IPS-NIHi11 (cell line): Measurements from ENCODE around the gene REPS2.
A peak's percentile ranks its signal among the peaks of the same experiment; 100 is the strongest.

ENCODE experiments used
- DNase-seq: peaks from one replicate; pipeline ENCODE4 v3.0.0; 2012; ENCODE audit warnings: mixed read lengths, low spot score

Gene REPS2

DNA sequence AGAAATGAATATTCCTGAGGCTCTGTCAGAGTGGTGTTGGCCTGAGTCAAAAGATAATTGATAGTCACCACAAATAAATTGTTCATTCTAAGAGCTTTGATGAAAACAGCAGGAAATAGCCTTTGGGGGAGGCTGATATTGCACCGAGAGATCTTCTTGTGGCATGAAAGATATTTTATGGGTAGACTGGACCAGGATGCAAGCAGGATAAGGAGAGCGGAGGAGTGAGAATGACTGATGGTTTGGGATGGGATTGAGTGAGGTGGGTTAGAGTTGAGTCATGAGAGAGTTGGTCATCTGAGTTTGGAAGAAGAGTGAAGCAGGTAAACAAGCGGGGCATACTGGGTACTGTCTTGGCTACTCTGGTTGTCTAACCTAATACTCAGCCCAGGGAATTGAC is 88.7 kb downstream of the REPS2 start:
- DNase-seq = no peak

GRCh38 chrX:17036171-17036961 is 89.9 kb downstream of the REPS2 start:
- no peak for DNase-seq

- no peak for DNase-seq
Measured at GRCh38 chrX:17038277-17038676, 91.8 kb downstream of the REPS2 start.

- no peak for DNase-seq
Measured at GRCh38 chrX:17038681-17039161, 92.3 kb downstream of the REPS2 start.

- no peak for DNase-seq
Measured at GRCh38 chrX:17039826-17040225, 93.4 kb downstream of the REPS2 start.

DNA sequence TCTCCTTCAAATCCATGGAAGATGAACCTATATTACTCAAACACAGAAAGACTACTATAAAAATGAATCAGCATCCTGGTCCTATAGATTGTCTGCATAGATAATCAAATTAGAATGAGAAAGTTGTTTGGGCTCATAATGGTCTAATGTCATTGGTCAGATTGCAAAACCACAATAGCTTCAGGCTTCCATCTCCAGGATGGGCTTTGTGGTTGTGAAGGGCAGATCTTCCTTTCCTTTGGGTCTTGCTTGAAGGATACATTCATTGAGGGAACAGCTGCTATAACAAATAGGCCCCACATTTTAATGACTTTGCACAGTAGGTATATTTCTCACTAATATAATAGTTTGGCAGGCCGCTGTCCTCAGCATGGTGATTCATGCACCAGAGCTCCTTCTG is 94.3 kb downstream of the REPS2 start:
- DNase-seq = no peak

DNA sequence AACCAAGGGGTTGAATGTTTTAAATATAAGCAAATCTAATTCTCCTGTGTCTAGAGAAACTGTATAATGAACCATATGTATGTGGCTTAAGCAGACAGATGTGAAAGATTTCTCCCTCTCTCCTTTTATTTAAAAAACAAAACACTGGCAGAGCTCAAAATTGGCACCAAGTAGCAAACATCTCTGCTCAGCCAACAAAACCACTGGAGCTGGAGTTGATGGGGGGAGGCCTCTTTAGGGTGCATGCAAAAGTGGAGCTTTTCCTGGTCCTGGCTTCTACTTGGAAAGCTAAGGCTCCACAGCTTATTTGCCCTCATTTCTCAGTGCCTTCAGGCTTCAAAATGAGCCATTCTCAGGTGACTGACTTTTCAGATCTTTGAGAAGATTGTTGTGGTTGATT is 95.6 kb downstream of the REPS2 start:
- DNase-seq = no peak

- DNase-seq = peak; percentile 55
Measured at GRCh38 chrX:17046478-17047097, 100.1 kb downstream of the REPS2 start.

DNA sequence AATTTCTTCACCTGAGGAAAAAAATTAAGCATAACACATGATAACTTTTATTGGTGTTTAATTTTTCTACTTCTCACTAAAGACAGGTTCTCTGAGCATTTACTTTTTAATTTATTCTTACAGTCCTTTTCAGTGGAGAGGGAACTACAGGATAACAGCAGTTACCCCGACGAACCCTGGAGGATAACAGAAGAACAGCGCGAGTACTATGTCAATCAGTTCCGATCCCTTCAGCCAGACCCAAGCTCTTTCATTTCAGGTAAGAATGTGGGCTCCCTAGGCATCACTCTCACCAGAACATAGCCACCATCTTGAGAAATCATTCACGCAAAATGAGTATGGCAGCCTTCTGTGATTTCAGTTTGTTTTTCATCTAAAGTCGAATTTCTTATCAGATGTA is 100.8 kb downstream of the REPS2 start:
- no peak for DNase-seq

GRCh38 chrX:17052210-17052609 is 105.8 kb downstream of the REPS2 start:
- DNase-seq = no peak

GRCh38 chrX:17052793-17053192 is 106.3 kb downstream of the REPS2 start:
- no peak for DNase-seq

DNA sequence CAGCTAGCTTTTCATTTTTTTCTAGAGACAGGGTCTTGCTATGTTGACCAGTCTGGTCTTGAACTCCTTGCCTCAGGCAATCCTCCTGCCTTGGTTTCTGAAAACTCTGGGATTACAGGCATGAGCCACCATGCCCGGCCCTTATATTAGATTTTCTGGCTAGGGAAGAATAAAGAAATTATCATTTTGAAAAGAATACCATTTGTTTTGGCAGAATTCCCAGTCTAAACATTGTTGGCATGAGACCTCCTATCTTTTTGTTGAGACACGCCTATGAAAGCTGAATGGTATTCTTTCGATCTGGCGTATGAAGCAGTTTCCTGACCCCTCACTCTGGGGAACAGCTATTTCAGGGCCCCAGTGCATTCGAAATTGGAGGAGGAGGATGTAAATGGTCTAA is 107.0 kb downstream of the REPS2 start:
- DNase-seq = no peak

DNA sequence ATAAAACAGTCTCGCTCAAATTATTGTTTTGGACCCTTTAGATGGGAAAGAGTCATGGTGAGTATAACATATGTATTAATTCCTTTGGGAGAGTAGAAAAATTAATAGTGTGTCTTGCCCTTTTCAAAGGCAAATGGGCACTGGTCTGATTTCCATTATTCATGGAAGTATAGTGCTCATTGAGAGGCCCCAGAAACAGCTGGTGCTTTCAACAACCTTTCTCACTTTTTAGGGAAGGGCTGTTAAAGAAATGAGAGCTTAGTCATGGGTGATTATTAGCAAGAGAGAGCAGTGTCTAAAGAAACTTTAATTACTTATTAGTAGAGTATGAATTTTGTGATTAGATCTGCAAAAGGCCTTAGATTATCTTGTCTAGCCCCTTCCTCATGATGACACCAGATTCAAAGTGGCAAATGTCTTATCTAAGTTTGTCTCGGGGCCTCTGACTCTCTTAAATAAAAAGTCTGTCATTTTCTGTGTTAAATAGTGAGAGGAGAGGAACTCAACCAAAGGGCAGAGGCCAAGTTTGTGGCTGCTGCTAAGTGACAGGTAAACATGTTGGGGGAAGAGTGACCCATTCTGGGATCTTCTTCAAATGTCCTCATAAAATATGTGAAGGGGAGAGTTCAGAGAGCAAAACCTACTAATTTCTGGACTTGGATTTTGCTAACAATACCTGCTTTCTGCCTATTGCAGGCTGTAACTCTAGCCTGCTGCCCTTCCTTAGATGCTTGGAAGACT is 110.6 kb downstream of the REPS2 start:
- DNase-seq = no peak

DNA sequence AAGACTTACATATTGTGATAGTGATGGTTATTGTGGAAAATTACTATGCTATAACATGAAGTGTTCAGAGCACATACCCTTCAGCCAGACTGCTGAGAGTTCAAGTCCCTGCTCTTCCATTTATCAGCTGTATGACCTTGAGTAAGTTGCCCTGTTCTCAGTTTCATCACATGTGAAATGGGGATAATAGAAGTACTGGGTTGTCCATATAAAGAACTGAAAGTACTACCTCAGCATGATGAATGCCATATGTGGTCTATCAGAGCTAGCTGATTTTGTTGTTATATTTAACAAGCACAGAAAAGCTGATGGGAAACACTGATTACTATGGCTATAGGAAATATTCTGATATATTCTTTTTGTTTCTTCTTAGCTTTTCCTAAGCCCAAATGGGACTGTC is 115.6 kb downstream of the REPS2 start:
- no peak for DNase-seq

DNA sequence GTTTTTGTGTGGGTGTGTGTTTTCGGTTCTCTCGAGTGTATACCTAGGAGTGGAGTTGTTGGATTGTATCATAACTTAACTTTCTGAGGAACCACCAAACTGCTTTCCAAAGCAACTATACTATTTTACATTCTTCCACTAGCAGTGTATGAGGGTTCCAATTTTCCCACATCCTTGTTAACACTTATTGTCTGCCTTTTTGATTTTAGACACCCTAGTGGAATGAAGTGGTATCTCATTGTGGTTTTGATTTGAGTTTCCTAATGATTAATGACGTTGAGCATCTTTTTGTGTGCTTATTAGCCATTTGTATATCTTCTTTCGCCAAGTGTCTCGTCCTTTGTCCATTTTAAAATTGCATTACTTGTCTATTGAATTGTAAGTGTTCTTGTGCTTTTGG is 118.6 kb downstream of the REPS2 start:
- DNase-seq = no peak

GRCh38 chrX:17067534-17067933 is 121.1 kb downstream of the REPS2 start:
- DNase-seq = no peak

DNA sequence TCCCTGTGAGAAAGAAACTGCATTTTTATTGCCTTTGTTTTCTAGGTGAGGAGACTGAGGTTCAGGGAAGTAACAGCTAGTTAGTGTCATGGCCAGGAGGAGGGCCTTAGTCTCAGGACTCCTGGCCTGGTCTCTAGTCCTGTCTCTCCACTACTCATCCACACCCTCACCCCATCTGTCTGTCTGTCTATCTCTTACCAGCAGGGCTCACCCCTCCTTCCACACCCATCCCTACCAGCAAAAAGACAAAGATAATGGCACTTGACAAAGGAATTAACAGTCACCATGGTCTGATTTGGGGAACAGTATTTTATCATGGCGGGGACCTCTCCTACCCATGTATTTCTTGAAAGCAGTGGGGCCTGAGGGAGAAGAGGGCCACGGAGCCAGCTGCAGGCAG is 125.8 kb downstream of the REPS2 start:
- no peak for DNase-seq

DNA sequence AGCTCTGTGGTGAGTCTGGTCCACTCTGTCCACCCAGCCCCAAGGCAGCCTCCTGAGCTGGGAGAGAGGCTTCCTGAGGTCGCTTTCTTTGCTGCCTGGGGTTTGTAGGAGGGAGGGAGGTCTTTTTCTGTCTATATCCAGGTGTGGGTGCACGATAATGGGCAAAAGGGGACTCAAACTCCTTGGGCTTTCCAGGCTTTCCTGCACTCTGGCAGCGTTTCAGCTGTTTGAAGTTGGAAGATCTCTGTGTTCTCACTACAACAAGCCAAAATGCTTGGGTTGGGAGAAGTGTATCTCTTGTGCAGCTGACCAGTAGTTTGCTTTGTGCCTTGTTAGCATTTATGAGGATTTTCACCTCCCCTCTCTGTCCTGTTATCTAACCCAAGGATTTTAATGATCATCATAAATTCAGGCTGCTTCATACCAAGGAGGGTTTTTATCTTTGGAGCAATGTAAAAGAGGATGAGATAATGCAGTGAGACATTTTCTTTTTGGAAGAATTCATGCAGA is 126.3 kb downstream of the REPS2 start:
- no peak for DNase-seq

- no peak for DNase-seq
Measured at GRCh38 chrX:17075004-17075403, 128.5 kb downstream of the REPS2 start.

GRCh38 chrX:17077361-17077760 is 130.9 kb downstream of the REPS2 start:
- no peak for DNase-seq

DNA sequence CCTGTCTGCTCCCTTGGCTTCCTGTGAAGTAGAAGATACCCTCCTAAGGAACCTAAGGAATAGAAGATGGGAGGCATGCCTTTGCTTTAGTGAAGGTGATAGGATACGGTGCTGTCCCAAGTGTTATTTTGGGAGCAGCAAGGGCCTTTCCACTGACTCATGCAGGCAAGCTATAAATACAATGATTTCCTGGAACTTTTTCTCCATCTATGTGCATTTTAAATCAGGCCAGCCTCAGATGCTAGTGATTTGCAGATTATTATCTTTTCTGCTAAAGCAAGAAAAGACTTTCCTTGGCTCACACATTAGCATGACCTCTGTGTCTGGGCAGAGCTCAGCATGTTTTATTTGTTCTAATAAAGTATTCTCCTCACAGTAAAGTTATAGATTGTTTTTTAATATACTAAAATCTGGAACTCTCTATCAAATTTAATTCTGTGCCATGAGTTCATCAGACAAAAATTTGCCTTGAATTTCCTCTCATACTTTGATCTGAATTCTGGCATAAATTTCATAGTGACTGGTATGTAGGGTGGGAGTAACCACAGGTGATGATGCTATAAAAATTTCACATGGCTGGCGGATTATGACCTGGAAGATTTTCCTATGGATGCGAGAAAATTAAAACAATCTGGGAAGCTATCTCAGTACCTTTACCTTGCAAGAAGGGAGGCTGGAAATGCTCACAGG is 131.7 kb downstream of the REPS2 start:
- DNase-seq = no peak

DNA sequence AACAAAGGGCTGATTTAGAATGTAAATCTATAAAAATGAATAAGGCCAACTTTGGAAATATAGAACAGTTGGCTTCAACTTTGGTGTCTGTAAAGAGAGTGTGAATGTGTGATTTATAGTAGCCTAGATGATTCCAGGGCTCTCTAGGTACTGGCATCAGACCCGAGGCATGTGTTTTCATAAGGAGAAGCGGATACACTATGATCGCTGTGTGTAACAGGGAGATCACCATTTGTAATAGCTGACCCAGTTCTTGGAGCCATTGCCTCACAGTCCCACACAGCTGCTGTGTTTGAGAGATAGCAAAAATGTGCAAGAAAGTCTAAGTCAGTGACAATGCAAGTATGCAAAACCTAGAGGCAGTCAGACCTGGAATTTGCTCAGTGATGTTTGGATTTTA is 135.1 kb downstream of the REPS2 start:
- no peak for DNase-seq
